H9 (cell line): Measurements from ENCODE around the gene BAAT. TPM values are rescaled to one million over a fixed set of nuclear protein-coding genes. Genes with fewer than 3 reads are reported as not detected.

Experiments used
- DNase-seq: peaks from one replicate; pipeline ENCODE4 v3.0.0-alpha.2; 2017
- H2AFZ ChIP-seq: one replicate; pipeline ENCODE4 v1.6.1; 2013; ENCODE audit warnings: mild to moderate bottlenecking, low read length, control low read depth, moderate library complexity
- H2AK5ac ChIP-seq: 2 replicates; pipeline ENCODE4 v1.6.1; 2013; ENCODE audit warnings: low read length, control low read depth, mixed read lengths; ENCODE audit not compliant: insufficient read length
- H2BK120ac ChIP-seq: one replicate; pipeline ENCODE4 v1.6.1; 2013; ENCODE audit warnings: low read depth, mild to moderate bottlenecking, low read length, control low read depth, inconsistent platforms; ENCODE audit not compliant: poor library complexity, severe bottlenecking
- H2BK12ac ChIP-seq: 2 replicates; pipeline ENCODE4 v1.6.1; 2013; ENCODE audit warnings: low read length, control low read depth, mixed read lengths, low read depth; ENCODE audit not compliant: insufficient read length
- H2BK15ac ChIP-seq: 2 replicates; pipeline ENCODE4 v1.6.1; 2013; ENCODE audit warnings: low read depth, low read length, control low read depth
- H2BK20ac ChIP-seq: one replicate; pipeline ENCODE4 v1.6.1; 2013; ENCODE audit warnings: low read depth, mild to moderate bottlenecking, low read length, control low read depth, inconsistent platforms; ENCODE audit not compliant: poor library complexity, severe bottlenecking
- H2BK5ac ChIP-seq: 2 replicates; pipeline ENCODE4 v1.6.1; 2013; ENCODE audit warnings: low read length, control low read depth, mixed read lengths; ENCODE audit not compliant: insufficient read length
- H3K14ac ChIP-seq: 2 replicates; pipeline ENCODE4 v1.6.1; 2013; ENCODE audit warnings: low read length, control low read depth; ENCODE audit not compliant: insufficient read depth
- H3K18ac ChIP-seq: 2 replicates; pipeline ENCODE4 v1.6.1; 2013; ENCODE audit warnings: low read depth, mild to moderate bottlenecking, mixed read lengths, low read length, control low read depth; ENCODE audit not compliant: insufficient read length
- H3K23ac ChIP-seq: 2 replicates; pipeline ENCODE4 v1.6.1; 2013; ENCODE audit warnings: low read length, control low read depth, mixed read lengths, low read depth; ENCODE audit not compliant: insufficient read length
- H3K23me2 ChIP-seq: 2 replicates; pipeline ENCODE4 v1.6.1; 2013; ENCODE audit warnings: low read depth, mild to moderate bottlenecking, mixed read lengths, low read length, control low read depth; ENCODE audit not compliant: insufficient read length, poor library complexity, severe bottlenecking
- H3K27ac ChIP-seq: 2 replicates; pipeline ENCODE4 v1.5.1; 2013; ENCODE audit warnings: low read length, control low read depth, mixed read lengths, low read depth; ENCODE audit not compliant: insufficient read length
- H3K27me3 ChIP-seq: 2 replicates; pipeline ENCODE4 v1.6.1; 2013; ENCODE audit warnings: low read length, control low read depth, inconsistent platforms; ENCODE audit not compliant: insufficient read depth
- H3K4ac ChIP-seq: 2 replicates; pipeline ENCODE4 v1.6.1; 2013; ENCODE audit warnings: low read depth, mild to moderate bottlenecking, control low read depth, inconsistent platforms, low read length, moderate library complexity
- H3K4me1 ChIP-seq: 2 replicates; pipeline ENCODE4 v1.6.1; 2013; ENCODE audit warnings: low read length, control low read depth, inconsistent platforms; ENCODE audit not compliant: insufficient read depth
- H3K4me2 ChIP-seq: 2 replicates; pipeline ENCODE4 v1.6.1; 2013; ENCODE audit warnings: low read length, control low read depth, mixed read lengths; ENCODE audit not compliant: insufficient read length, insufficient read depth
- H3K56ac ChIP-seq: 2 replicates; pipeline ENCODE4 v1.6.1; 2013; ENCODE audit warnings: low read depth, mild to moderate bottlenecking, mixed read lengths, low read length, control low read depth; ENCODE audit not compliant: insufficient read length
- H3K79me1 ChIP-seq: 2 replicates; pipeline ENCODE4 v1.6.1; 2013; ENCODE audit warnings: low read depth, mild to moderate bottlenecking, moderate library complexity, low read length, control low read depth, inconsistent platforms; ENCODE audit not compliant: insufficient read depth, poor library complexity, severe bottlenecking
- H3K79me2 ChIP-seq: 2 replicates; pipeline ENCODE4 v1.6.1; 2013; ENCODE audit warnings: low read length, control low read depth, inconsistent platforms; ENCODE audit not compliant: insufficient read depth
- H3K9ac ChIP-seq: 2 replicates; pipeline ENCODE4 v1.6.1; 2013; ENCODE audit warnings: low read length, control low read depth, mixed read lengths; ENCODE audit not compliant: insufficient read length; ENCODE audit errors: extremely low read depth
- H3K9me3 ChIP-seq: one replicate; pipeline ENCODE4 v1.6.1; 2013; ENCODE audit warnings: low read depth, low read length, inconsistent platforms; ENCODE audit not compliant: control insufficient read depth
- H3T11ph ChIP-seq: one replicate; pipeline ENCODE4 v1.6.1; 2013; ENCODE audit warnings: mild to moderate bottlenecking, low read length, control low read depth, inconsistent platforms
- H4K20me1 ChIP-seq: one replicate; pipeline ENCODE4 v1.6.1; 2013; ENCODE audit not compliant: control insufficient read depth, insufficient read length, insufficient read depth
- H4K5ac ChIP-seq: 2 replicates; pipeline ENCODE4 v1.6.1; 2013; ENCODE audit warnings: low read depth, mild to moderate bottlenecking, mixed read lengths, low read length, control low read depth; ENCODE audit not compliant: insufficient read length
- H4K8ac ChIP-seq: replicated peaks from 2 replicates; pipeline ENCODE4 v1.6.1; 2013; ENCODE audit warnings: low read length, control low read depth, mixed read lengths, low read depth; ENCODE audit not compliant: insufficient read length
- H4K91ac ChIP-seq: 2 replicates; pipeline ENCODE4 v1.6.1; 2013; ENCODE audit warnings: low read depth, mild to moderate bottlenecking, moderate library complexity, mixed read lengths, low read length, control low read depth; ENCODE audit not compliant: insufficient read length
- H3K27ac Mint-ChIP-seq, 3 experiments: 2 replicates in 2 of 3; 3 replicates in 1 of 3; pipeline ENCODE4 v1.8.0; 2020 to 2021; ENCODE audit warnings: mixed read lengths in 3 of 3, mild to moderate bottlenecking in 1 of 3, moderate library complexity in 1 of 3
- H3K27me3 Mint-ChIP-seq: 2 replicates; pipeline ENCODE4 v1.8.0; 2021; ENCODE audit warnings: low read depth, mild to moderate bottlenecking, moderate library complexity, mixed read lengths
- H3K36me3 Mint-ChIP-seq, 3 experiments: 2 replicates in 2 of 3; 3 replicates in 1 of 3; pipeline ENCODE4 v1.8.0; 2020 to 2021; ENCODE audit warnings: low read depth in 3 of 3, mixed read lengths in 3 of 3; ENCODE audit not compliant: insufficient read depth in 1 of 3
- H3K4me1 Mint-ChIP-seq, 2 experiments: 2 replicates each; pipeline ENCODE4 v1.8.0; 2020; ENCODE audit warnings: mixed read lengths in 2 of 2
- H3K4me3 Mint-ChIP-seq, 2 experiments: 2 replicates in 1 of 2; 3 replicates in 1 of 2; pipeline ENCODE4 v1.8.0; 2020 to 2021; ENCODE audit warnings: mild to moderate bottlenecking in 2 of 2, mixed read lengths in 2 of 2, moderate library complexity in 1 of 2
- H3K9me3 Mint-ChIP-seq, 2 experiments: 2 replicates in 1 of 2; 3 replicates in 1 of 2; pipeline ENCODE4 v1.8.0; 2020; ENCODE audit warnings: mild to moderate bottlenecking in 2 of 2, mixed read lengths in 2 of 2, moderate library complexity in 1 of 2
- CTCF ChIP-seq: fragments of 200-600 bp; sonication (generic); conservative IDR thresholded peaks from 3 replicates; pipeline ENCODE4 v1.8.0; 2021; ENCODE audit warnings: antibody characterized with exemption, mild to moderate bottlenecking
- WGBS: extraction: QIAGEN DNeasy Blood & Tissue Kit; methylation state at CpG from one replicate; pipeline ENCODE4 v1.1.7; 2013; ENCODE audit warnings: missing lambda C conversion rate, low lambda C conversion rate, mixed read lengths; ENCODE audit not compliant: insufficient read length; ENCODE audit errors: extremely low coverage; 5-methylcytosine and 5-hydroxymethylcytosine counted together
- total RNA-seq: library from RNA; stranded (reverse); gene quantifications from 2 replicates; pipeline ENCODE4 v1.2.1, GENCODE V29; 2021

The BAAT gene
- total RNA-seq, 1 experiment from 2014 or later: 0.09 TPM

- H3K79me2 ChIP-seq: peaks cover 30% of the 10 kb centered on the region; the same call in 1 of the 2 replicates
- DNase-seq: peak; percentile 99
- no peak within 1 kb of the TSS for H2AK5ac ChIP-seq
- H3K4me1 Mint-ChIP-seq: peaks cover 18 to 20% of the 10 kb centered on the region in 2 experiments
- no peak within 1 kb of the TSS; the same call in 1 of the 2 replicates for H3K4ac ChIP-seq
- peak within 1 kb of the TSS; percentile 75; the same call in 1 of the 2 replicates for H3K14ac ChIP-seq
- no peak within 1 kb of the TSS for H2BK120ac ChIP-seq
- peak within 1 kb of the TSS; percentile 98 for H3K9ac ChIP-seq
- peaks cover 18 to 32% of the 10 kb centered on the region in 2 experiments for H3K9me3 Mint-ChIP-seq
- no peaks in the 10 kb centered on the region for H3K27me3 ChIP-seq
- H2BK20ac ChIP-seq: no peak within 1 kb of the TSS
- no peak within 1 kb of the TSS for H3K27ac ChIP-seq
- H4K5ac ChIP-seq: peak within 1 kb of the TSS; percentile 73
- no peak for TF ChIP-seq CTCF
- H3K23me2 ChIP-seq: peaks cover 3% of the 10 kb centered on the region
- H3T11ph ChIP-seq: peak within 1 kb of the TSS; percentile 41
- H3K27me3 Mint-ChIP-seq: no peaks in the 10 kb centered on the region
- H3K4me1 ChIP-seq: no peaks in the 10 kb centered on the region
- H3K18ac ChIP-seq: peak within 1 kb of the TSS; percentile 89
- H3K56ac ChIP-seq: peak within 1 kb of the TSS; percentile 9
- H2AFZ ChIP-seq: peak within 1 kb of the TSS; percentile 11
- peaks cover 2% of the 10 kb centered on the region for H4K20me1 ChIP-seq
- peak within 1 kb of the TSS; percentile 97 to 98 for H3K4me3 Mint-ChIP-seq
- no CpG with 5 or more reads among the region's 44 CpGs for WGBS
- H4K91ac ChIP-seq: no peak within 1 kb of the TSS
- H3K36me3 Mint-ChIP-seq: peaks cover 66 to 75% (median 70%) of the 10 kb centered on the region in 3 experiments
- H3K27ac Mint-ChIP-seq: peak within 1 kb of the TSS; percentile 97 to 100 (median 99)
- no peak within 1 kb of the TSS for H3K23ac ChIP-seq
- peak within 1 kb of the TSS; percentile 71 for H3K4me2 ChIP-seq
- H4K8ac ChIP-seq: peak within 1 kb of the TSS; percentile 8
- H2BK5ac ChIP-seq: no peak within 1 kb of the TSS
- H2BK12ac ChIP-seq: no peak within 1 kb of the TSS
- peaks cover 10% of the 10 kb centered on the region for H3K79me1 ChIP-seq
- H2BK15ac ChIP-seq: no peak within 1 kb of the TSS
- no peaks in the 10 kb centered on the region for H3K9me3 ChIP-seq
Observed at GRCh38 chr9:101398068-101398929, 13.5 kb upstream of the BAAT start, which contains the start of the genes MRPL50 and ZNF189. Gene MRPL50, minus strand, starts transcription at chr9:101398618. Its CDS starts 26 bp downstream, at chr9:101398592. Gene ZNF189, plus strand, starts transcription at chr9:101398851. Its CDS starts 306 bp downstream, at chr9:101399157.
